Measurements from ENCODE around the gene RALGAPA2.
"Not testable (repeated sequence)": the region's sequence is repeated elsewhere in the genome, so short reads cannot be mapped to it uniquely, and the experiment has no call there.

RALGAPA2 gene

GRCh38 chr20:20367575-20368417 is 344.6 kb downstream of the RALGAPA2 start, which contains the start of gene INSM1:
INSM1 (plus strand) TSS chr20:20368104; CDS start chr20:20368268, 164 bp downstream.
- DNase-seq (ENCODE audit: low spot score): peak; percentile 57

- DNase-seq (ENCODE audit: low spot score): no peak
Measured at GRCh38 chr20:20366876-20367574, 345.4 kb downstream of the RALGAPA2 start.

- no peak for DNase-seq (ENCODE audit: low spot score)
Measured at GRCh38 chr20:20366551-20366875, 345.9 kb downstream of the RALGAPA2 start.

GRCh38 chr20:20365480-20366161 is 346.8 kb downstream of the RALGAPA2 start:
- DNase-seq (ENCODE audit: low spot score): no peak

- no peak for DNase-seq (ENCODE audit: low spot score)
Measured at GRCh38 chr20:20364593-20365479, 347.6 kb downstream of the RALGAPA2 start.

GRCh38 chr20:20363799-20364592 is 348.4 kb downstream of the RALGAPA2 start:
- no peak for DNase-seq (ENCODE audit: low spot score)

- DNase-seq (ENCODE audit: low spot score): peak; percentile 13
Measured at GRCh38 chr20:20363434-20363798, 349.0 kb downstream of the RALGAPA2 start.

- DNase-seq (ENCODE audit: low spot score): peak; percentile 30
Measured at GRCh38 chr20:20362774-20363433, 349.5 kb downstream of the RALGAPA2 start.

- peak; percentile 81 for DNase-seq (ENCODE audit: low spot score)
Measured at GRCh38 chr20:20360464-20360863, 352.0 kb downstream of the RALGAPA2 start.

- DNase-seq (ENCODE audit: low spot score): no peak
Measured at GRCh38 chr20:20359628-20360027, 352.8 kb downstream of the RALGAPA2 start.

- DNase-seq (ENCODE audit: low spot score): no peak
Measured at GRCh38 chr20:20358801-20359200, 353.6 kb downstream of the RALGAPA2 start.

GRCh38 chr20:20355503-20355902 is 356.9 kb downstream of the RALGAPA2 start:
- DNase-seq (ENCODE audit: low spot score): not testable (repeated sequence)

GRCh38 chr20:20353576-20353975 is 358.9 kb downstream of the RALGAPA2 start:
- DNase-seq (ENCODE audit: low spot score): no peak

- no peak for DNase-seq (ENCODE audit: low spot score)
Measured at GRCh38 chr20:20344476-20344875, 368.0 kb downstream of the RALGAPA2 start.

- DNase-seq (ENCODE audit: low spot score): no peak
Measured at GRCh38 chr20:20343932-20344331, 368.5 kb downstream of the RALGAPA2 start.
